T-helper 17 cell (primary cell): ENCODE measurements around the gene HOXD12. TPM values are rescaled to one million over a fixed set of nuclear protein-coding genes. Genes with fewer than 3 reads are reported as not detected.

Source experiments
- ATAC-seq: fragments of 150-1000 bp; cut with Tn5 transposase; 2 replicates; pipeline ENCODE4 v1.10.0; 2021; ENCODE audit warnings: mild to moderate bottlenecking, moderate library complexity
- DNase-seq, 3 donors: peaks; one replicate each; pipeline versions ENCODE4 v3.0.0 to v3.0.0-alpha.2; 2020 to 2021
- H3K9me3 ChIP-seq: one replicate; pipeline ENCODE4 v1.7.0; 2013; ENCODE audit warnings: low read length, mild to moderate bottlenecking; ENCODE audit not compliant: control insufficient read depth, poor library complexity, severe bottlenecking
- H3K27ac Mint-ChIP-seq: one replicate; pipeline ENCODE4 v1.8.0; 2022; ENCODE audit warnings: mild to moderate bottlenecking, moderate library complexity, mixed read lengths
- H3K27me3 Mint-ChIP-seq: one replicate; pipeline ENCODE4 v1.8.0; 2022; ENCODE audit warnings: mixed read lengths
- H3K36me3 Mint-ChIP-seq: one replicate; pipeline ENCODE4 v1.8.0; 2022; ENCODE audit warnings: low read depth, mixed read lengths
- H3K4me1 Mint-ChIP-seq: one replicate; pipeline ENCODE4 v1.8.0; 2022; ENCODE audit warnings: mild to moderate bottlenecking, mixed read lengths
- H3K4me3 Mint-ChIP-seq: one replicate; pipeline ENCODE4 v1.8.0; 2022; ENCODE audit warnings: mild to moderate bottlenecking, moderate library complexity, mixed read lengths
- total RNA-seq, 4 donors: library from RNA in 2 of 4; stranded (reverse) in 2 of 4; gene quantifications; one replicate each; pipeline ENCODE4 v1.2.3 and lab custom pipeline; 2022 to 2026

HOXD12 gene
- total RNA-seq (not detected), total RNA-seq (lab: John Stamatoyannopoulos, UW) (0 reads per million in 2 donors)

GRCh38 chr2:176099728-176100546, at the start of gene HOXD12:
Gene HOXD12, plus strand, starts transcription at chr2:176099795. Its CDS starts 7 bp downstream, at chr2:176099802.
- Mint-ChIP-seq H3K36me3 (peaks cover 2% of the 10 kb centered on the region), H3K27ac (peak within 1 kb of the TSS; percentile 53), H3K27me3 (peaks cover 93% of the 10 kb centered on the region), H3K4me1 (peaks cover 15% of the 10 kb centered on the region), H3K4me3 (no peak within 1 kb of the TSS)
- peaks cover 8% of the 10 kb centered on the region for H3K9me3 ChIP-seq
- no peak for DNase-seq
- ATAC-seq: no peak

DNA sequence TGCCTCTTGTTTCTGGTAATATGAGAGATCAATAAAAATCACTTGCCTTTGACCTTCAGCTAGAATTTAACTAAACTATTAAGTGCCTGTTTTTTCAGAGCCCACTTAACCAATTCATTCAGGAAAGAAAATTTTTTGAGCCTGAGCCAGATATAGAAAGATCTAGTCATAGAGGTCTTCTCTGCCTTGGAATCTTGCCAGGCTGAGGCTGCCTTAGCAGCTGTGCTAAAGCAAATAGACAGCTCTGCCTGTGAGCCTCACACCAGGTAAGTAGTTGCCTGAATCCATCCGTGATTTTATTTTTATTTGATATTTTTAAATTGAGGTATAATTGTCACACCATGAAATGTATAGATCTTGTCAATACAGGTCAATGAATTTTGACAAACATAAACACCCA, 43.2 kb upstream of the HOXD12 start:
- Mint-ChIP-seq H3K27ac (no peak overlapping the region), H3K4me1 (no peaks in the 10 kb centered on the region), H3K36me3 (no peaks in the 10 kb centered on the region), H3K4me3 (no peak overlapping the region), H3K27me3 (peaks cover 74% of the 10 kb centered on the region)
- no peak for ATAC-seq
- DNase-seq: no peak
- no peaks in the 10 kb centered on the region for H3K9me3 ChIP-seq

DNA sequence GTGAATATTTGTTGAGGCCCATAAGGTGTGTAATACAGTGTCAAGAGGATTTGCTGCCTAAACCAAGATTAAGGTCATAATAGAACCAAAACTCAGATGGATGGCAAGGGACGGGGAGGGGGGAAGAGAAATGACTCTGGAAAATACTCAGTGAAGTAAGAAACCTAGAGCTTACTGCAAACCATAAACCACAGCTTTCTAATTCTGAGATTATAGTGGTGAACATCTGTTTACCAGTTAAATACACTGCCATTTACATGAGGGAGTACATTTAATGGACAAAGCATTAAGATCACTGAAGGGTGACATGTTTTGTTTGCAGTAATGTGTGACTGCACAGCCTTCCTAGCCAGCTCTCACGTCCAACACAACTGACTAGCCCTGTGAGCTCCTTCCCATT, 35.6 kb upstream of the HOXD12 start:
- peaks cover 79% of the 10 kb centered on the region for H3K27me3 Mint-ChIP-seq
- H3K36me3 Mint-ChIP-seq: no peaks in the 10 kb centered on the region
- ATAC-seq: no peak

DNA sequence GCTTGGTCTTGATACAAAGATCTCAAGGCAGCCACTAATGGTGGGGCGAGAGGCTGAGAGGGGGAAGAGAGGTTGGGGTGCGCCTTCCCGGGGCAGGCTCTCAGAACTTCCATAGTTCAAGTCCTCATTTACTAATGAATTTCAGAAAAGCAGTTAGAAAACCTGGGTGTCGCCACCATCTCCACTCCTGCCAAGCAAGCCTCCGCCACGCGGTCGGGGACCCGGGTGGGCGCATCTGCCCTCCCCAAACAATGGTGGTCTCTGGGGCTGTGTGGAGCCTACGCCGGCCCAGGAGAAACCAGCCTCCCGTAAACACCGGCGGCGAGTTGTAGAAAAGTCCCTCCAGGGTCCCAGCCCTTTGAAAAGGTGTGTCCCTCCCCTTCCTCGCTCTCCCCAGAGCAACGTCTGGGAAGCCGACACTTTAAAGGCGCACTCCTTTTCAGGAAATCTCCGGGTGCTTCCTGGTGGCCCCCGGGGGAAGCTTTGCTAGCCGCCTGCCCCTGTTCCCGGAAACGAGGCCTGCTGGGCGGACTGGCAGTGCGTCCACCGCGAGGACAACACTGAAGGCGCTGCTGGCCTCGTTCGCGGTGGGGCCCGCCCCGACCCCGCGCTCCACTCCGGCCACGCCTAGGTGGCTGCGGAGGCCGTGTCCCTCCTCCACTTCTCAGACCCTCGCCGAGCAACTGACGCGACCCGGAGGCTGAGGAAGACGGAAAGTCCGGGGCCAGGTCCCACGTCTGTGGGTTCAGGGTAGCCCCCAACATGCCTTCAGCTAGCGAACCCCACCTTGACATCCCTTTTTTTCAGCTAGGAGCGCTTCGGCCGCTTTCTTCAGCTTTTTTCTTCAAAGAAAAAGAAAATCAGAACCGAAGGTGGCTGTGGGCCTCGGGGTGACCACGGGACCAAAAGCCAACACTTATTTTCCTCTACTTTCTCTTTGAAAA, 32.7 kb upstream of the HOXD12 start:
- Mint-ChIP-seq H3K4me3 (peak overlapping the region; percentile 43), H3K36me3 (peaks cover 3% of the 10 kb centered on the region), H3K27ac (no peak overlapping the region), H3K27me3 (peaks cover 87% of the 10 kb centered on the region), H3K4me1 (no peaks in the 10 kb centered on the region)
- ATAC-seq: no peak
- peaks cover 2% of the 10 kb centered on the region for H3K9me3 ChIP-seq
- DNase-seq: no peak

More for the DNA sequence above, 35.6 kb upstream of the HOXD12 start:
- no peaks in the 10 kb centered on the region for H3K9me3 ChIP-seq
- H3K4me1 Mint-ChIP-seq: no peaks in the 10 kb centered on the region
- H3K4me3 Mint-ChIP-seq: no peak overlapping the region
- no peak overlapping the region for H3K27ac Mint-ChIP-seq
- no peak for DNase-seq

GRCh38 chr2:176067589-176068418, 31.8 kb upstream of the HOXD12 start:
- H3K4me1 Mint-ChIP-seq: no peaks in the 10 kb centered on the region
- peaks cover 2% of the 10 kb centered on the region for H3K9me3 ChIP-seq
- no peak for ATAC-seq
- H3K36me3 Mint-ChIP-seq: peaks cover 3% of the 10 kb centered on the region
- H3K27ac Mint-ChIP-seq: no peak overlapping the region
- DNase-seq: no peak
- H3K4me3 Mint-ChIP-seq: peak overlapping the region; percentile 45
- peaks cover 87% of the 10 kb centered on the region for H3K27me3 Mint-ChIP-seq

GRCh38 chr2:176068419-176068832, 31.2 kb upstream of the HOXD12 start:
- H3K27me3 Mint-ChIP-seq: peaks cover 91% of the 10 kb centered on the region
- no peaks in the 10 kb centered on the region for H3K4me1 Mint-ChIP-seq
- peaks cover 2% of the 10 kb centered on the region for H3K9me3 ChIP-seq
- H3K4me3 Mint-ChIP-seq: peak overlapping the region; percentile 45
- no peak for DNase-seq
- no peak overlapping the region for H3K27ac Mint-ChIP-seq
- ATAC-seq: no peak
- H3K36me3 Mint-ChIP-seq: peaks cover 3% of the 10 kb centered on the region

DNA sequence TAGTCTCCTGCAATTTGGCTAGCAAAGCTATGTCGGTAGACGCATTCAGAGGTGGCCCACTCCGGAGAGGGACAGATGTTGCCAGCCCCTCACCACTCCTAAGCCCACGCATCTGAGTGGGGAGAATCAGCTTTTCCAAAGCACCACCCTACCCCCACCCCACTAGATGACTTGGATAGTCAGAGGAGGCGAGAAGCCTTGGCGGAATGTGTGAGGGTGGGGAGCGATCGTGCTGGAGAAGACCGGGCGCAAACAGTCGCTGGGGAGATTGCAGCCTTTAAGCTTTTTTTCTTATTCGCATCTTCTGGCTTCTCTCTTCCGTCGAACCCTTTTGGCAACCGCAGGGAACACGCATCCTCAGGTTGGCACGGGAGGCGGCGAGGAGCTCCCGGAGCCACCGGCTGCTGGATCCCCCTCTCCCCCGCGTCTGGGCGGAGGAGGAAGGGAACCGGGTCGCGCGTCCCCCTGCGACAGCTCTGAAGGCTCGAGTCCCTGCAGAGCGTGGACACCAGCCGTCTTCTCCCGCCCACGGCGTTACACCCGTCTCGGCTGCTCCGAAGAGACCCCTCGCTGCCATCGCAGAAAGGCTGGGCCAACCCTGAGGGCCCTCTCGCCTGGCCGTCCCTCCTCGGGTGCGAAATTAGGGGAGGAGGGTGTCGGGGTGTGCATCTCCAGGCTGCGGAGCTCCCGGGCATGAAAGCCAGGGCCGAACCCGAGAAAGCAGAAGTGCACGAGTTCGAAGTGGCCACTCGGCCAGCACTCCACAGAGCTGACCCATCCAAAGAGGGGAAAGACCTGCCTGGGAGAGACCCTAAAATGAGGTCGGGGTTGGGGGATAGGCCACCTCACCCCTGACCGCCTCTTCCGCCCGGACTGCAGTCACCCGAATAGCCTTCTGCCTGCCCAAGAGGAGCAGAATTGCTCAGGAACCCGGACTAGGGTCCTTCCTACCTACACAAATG, 28.0 kb upstream of the HOXD12 start:
- H3K27me3 Mint-ChIP-seq: peaks cover 90% of the 10 kb centered on the region
- no peak for ATAC-seq
- peaks cover 3% of the 10 kb centered on the region for H3K36me3 Mint-ChIP-seq
- no peak overlapping the region for H3K4me3 Mint-ChIP-seq
- peaks cover 2% of the 10 kb centered on the region for H3K9me3 ChIP-seq
- DNase-seq: no peak
- H3K4me1 Mint-ChIP-seq: no peaks in the 10 kb centered on the region
- H3K27ac Mint-ChIP-seq: no peak overlapping the region

GRCh38 chr2:176072292-176072669, 27.3 kb upstream of the HOXD12 start:
- ATAC-seq (no peak), DNase-seq (no peak)
- Mint-ChIP-seq H3K4me1 (no peaks in the 10 kb centered on the region), H3K27me3 (peaks cover 91% of the 10 kb centered on the region), H3K36me3 (peaks cover 3% of the 10 kb centered on the region), H3K27ac (no peak overlapping the region), H3K4me3 (no peak overlapping the region)
- peaks cover 2% of the 10 kb centered on the region for H3K9me3 ChIP-seq

DNA sequence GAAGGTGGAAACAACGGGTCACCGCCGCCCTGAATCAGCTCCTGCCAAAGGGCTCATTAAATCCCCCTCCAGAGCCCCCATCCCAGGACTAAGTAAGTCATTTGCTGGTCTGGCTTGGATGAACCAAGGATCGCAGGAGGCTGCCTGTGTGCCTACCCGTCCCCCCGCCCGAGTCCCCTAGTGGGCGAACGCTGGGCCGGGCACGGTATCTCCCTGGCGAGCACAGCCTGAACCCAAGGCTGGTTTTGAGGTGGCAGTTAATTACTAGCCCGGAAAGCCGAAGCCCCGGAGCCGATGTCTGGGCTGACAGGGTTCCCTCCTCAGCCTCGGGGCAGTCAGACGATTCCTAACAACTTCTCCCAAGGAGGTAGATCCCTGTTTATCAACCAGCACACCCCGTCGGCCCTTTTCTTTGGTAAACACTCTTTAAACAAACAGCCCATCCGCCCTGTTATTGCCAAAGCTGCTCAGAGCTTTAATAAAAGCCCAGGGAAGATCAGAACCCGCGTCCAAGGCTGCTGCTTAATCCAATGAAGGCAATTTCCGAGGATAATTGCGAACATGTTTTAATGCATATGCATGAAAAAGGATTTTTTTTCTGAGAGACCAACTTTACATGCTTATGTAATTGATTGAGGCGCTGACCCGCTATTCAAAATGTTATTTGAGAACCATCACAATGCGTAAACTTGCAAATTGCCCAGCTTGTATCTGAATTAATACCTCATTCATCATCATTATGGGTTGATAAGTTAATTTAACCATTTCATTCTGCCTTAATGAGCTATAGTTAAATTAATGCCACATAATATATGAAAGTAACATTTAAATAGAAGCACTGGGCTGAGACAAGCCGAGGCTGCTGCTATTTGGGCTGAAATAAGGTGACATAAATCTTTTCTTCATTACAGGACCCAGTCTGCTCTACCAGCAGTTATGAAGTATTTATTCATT, 26.4 kb upstream of the HOXD12 start:
- Mint-ChIP-seq H3K4me3 (no peak overlapping the region), H3K4me1 (no peaks in the 10 kb centered on the region), H3K27me3 (peaks cover 84% of the 10 kb centered on the region), H3K27ac (no peak overlapping the region), H3K36me3 (peaks cover 3% of the 10 kb centered on the region)
- peaks cover 4% of the 10 kb centered on the region for H3K9me3 ChIP-seq
- DNase-seq (no peak), ATAC-seq (no peak)

DNA sequence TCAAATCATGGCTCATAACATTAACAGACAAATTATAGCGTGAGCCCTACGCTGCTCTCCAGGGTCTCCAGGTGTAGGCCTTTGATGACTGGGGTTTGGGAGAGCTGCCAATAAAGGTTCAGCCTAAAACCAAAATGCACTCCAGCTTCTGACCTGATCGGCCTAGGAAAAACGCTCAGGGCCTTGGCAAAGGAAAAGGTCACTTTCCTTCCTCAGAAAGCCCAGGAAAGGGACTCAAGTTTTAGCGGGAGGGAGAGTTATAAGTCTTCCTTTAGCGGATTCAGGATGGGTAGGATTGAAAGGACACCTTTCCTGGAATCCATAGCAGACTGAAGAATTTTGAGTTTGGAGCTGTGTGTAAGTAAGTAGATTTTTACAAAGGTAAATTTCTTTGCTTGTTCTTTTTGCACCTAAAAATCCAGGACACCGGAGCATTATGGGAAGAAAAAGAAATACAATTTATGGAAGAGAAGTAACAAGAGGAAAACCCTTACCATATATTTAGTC, 24.6 kb upstream of the HOXD12 start:
- DNase-seq (no peak), ATAC-seq (no peak)
- peaks cover 2% of the 10 kb centered on the region for H3K4me1 Mint-ChIP-seq
- peak overlapping the region; percentile 28 for H3K4me3 Mint-ChIP-seq
- peaks cover 4% of the 10 kb centered on the region for H3K36me3 Mint-ChIP-seq
- peaks cover 9% of the 10 kb centered on the region for H3K9me3 ChIP-seq
- H3K27ac Mint-ChIP-seq: peak overlapping the region; percentile 60
- peaks cover 82% of the 10 kb centered on the region for H3K27me3 Mint-ChIP-seq

GRCh38 chr2:176075481-176075880, 24.1 kb upstream of the HOXD12 start:
- H3K4me1 Mint-ChIP-seq: peaks cover 2% of the 10 kb centered on the region
- H3K4me3 Mint-ChIP-seq: peak overlapping the region; percentile 28
- H3K27ac Mint-ChIP-seq: peak overlapping the region; percentile 60
- DNase-seq: no peak
- H3K9me3 ChIP-seq: peaks cover 9% of the 10 kb centered on the region
- H3K36me3 Mint-ChIP-seq: peaks cover 4% of the 10 kb centered on the region
- no peak for ATAC-seq
- peaks cover 77% of the 10 kb centered on the region for H3K27me3 Mint-ChIP-seq
